Suprapubic skin (tissue), 3 donors: ENCODE measurements around the gene MTERF4.

Experiments used
- CTCF ChIP-seq, 2 donors: fragments of 200-600 bp in 1 of 2; fragments of 450-650 bp in 1 of 2; sonication (generic) in 1 of 2; IDR thresholded peaks; one replicate each; pipeline ENCODE4 v1.5.1; 2016 to 2019; ENCODE audit warnings: antibody characterized with exemption in 2 of 2, mild to moderate bottlenecking in 1 of 2, moderate library complexity in 1 of 2
- EP300 ChIP-seq: sonication (generic); formaldehyde crosslinking; IDR thresholded peaks from one replicate; pipeline ENCODE4 v1.6.1; 2017; ENCODE audit warnings: antibody characterized with exemption
- POLR2A ChIP-seq, 2 donors: fragments of 450-650 bp; IDR thresholded peaks; one replicate each; pipeline ENCODE4 v1.6.1; 2017; ENCODE audit warnings: antibody characterized with exemption in 2 of 2, mild to moderate bottlenecking in 2 of 2, moderate library complexity in 2 of 2

- TF ChIP-seq CTCF (IDR thresholded peaks at IDR 0.05) (no peak), POLR2A (IDR thresholded peaks at IDR 0.05) (no peak), EP300 (no peak)
Observed at GRCh38 chr2:241064802-241065354, 37.2 kb downstream of the MTERF4 start.
